HFFc6 (cell line): ENCODE measurements around the gene ERAS. TPM values are rescaled to one million over a fixed set of nuclear protein-coding genes. Genes with fewer than 3 reads are reported as not detected.

Experiments used
- DNase-seq: peaks from one replicate; pipeline ENCODE4 v3.0.0-alpha.2; 2018
- H3K27ac Mint-ChIP-seq: 2 replicates; pipeline ENCODE4 v1.8.0; 2020; ENCODE audit warnings: mild to moderate bottlenecking, mixed read lengths
- H3K27me3 Mint-ChIP-seq: 2 replicates; pipeline ENCODE4 v1.8.0; 2021; ENCODE audit warnings: mild to moderate bottlenecking, moderate library complexity, mixed read lengths; ENCODE audit not compliant: insufficient read depth
- H3K36me3 Mint-ChIP-seq: 2 replicates; pipeline ENCODE4 v1.8.0; 2021; ENCODE audit warnings: low read depth, mixed read lengths
- H3K4me1 Mint-ChIP-seq: 2 replicates; pipeline ENCODE4 v1.8.0; 2020; ENCODE audit warnings: low read depth, mixed read lengths
- H3K4me3 Mint-ChIP-seq: 2 replicates; pipeline ENCODE4 v1.8.0; 2020; ENCODE audit warnings: mild to moderate bottlenecking, moderate library complexity, mixed read lengths
- H3K9me3 Mint-ChIP-seq: 2 replicates; pipeline ENCODE4 v1.8.0; 2020; ENCODE audit warnings: mild to moderate bottlenecking, mixed read lengths
- total RNA-seq, 6 experiments: library from RNA; stranded (reverse); fragmentation: NEBNext Ultra II Directional; extraction: Animal tissue kit (Norgen Biotek cat#: 25700); gene quantifications; 2 replicates in 1 of 6; 3 replicates in 5 of 6; pipeline ENCODE4 v1.2.3, GENCODE V29; 2021
- TF ChIP-seq, protein P1 (sequence below): fragments of 200-600 bp; sonication (generic); IDR thresholded peaks from 2 replicates; pipeline ENCODE4 v1.5.0; 2021; ENCODE audit warnings: antibody characterized with exemption, mild to moderate bottlenecking

ERAS gene
- total RNA-seq, 6 experiments from 2014 or later = not detected

DNA sequence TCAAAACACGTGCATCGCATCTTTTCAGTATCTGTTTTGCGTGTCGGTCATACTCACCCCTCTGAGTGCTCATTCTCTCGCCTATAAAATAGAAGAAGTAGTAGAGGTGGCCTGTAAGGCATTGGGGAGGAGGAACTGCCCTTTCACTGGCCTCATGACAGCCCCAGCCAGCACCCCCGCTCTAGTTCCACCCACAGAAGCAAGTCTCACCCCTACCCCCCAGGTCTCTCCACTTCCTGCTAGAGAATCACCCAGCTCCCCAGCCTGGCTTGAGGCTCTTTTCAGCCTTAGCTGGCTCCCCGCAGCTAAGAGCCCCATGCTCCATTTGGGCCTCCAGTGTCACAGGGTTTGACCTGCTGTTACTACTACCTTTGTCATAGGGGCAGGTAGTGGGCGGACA lies 12.7 kb upstream of the ERAS start:
- no peak overlapping the region for H3K4me3 Mint-ChIP-seq
- TF ChIP-seq, protein P1, sequence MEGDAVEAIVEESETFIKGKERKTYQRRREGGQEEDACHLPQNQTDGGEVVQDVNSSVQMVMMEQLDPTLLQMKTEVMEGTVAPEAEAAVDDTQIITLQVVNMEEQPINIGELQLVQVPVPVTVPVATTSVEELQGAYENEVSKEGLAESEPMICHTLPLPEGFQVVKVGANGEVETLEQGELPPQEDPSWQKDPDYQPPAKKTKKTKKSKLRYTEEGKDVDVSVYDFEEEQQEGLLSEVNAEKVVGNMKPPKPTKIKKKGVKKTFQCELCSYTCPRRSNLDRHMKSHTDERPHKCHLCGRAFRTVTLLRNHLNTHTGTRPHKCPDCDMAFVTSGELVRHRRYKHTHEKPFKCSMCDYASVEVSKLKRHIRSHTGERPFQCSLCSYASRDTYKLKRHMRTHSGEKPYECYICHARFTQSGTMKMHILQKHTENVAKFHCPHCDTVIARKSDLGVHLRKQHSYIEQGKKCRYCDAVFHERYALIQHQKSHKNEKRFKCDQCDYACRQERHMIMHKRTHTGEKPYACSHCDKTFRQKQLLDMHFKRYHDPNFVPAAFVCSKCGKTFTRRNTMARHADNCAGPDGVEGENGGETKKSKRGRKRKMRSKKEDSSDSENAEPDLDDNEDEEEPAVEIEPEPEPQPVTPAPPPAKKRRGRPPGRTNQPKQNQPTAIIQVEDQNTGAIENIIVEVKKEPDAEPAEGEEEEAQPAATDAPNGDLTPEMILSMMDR = no peak
- H3K4me1 Mint-ChIP-seq = no peaks in the 10 kb centered on the region
- DNase-seq = no peak
- H3K9me3 Mint-ChIP-seq = no peaks in the 10 kb centered on the region
- no peaks in the 10 kb centered on the region for H3K36me3 Mint-ChIP-seq
- H3K27ac Mint-ChIP-seq = no peak overlapping the region
- no peaks in the 10 kb centered on the region for H3K27me3 Mint-ChIP-seq

DNA sequence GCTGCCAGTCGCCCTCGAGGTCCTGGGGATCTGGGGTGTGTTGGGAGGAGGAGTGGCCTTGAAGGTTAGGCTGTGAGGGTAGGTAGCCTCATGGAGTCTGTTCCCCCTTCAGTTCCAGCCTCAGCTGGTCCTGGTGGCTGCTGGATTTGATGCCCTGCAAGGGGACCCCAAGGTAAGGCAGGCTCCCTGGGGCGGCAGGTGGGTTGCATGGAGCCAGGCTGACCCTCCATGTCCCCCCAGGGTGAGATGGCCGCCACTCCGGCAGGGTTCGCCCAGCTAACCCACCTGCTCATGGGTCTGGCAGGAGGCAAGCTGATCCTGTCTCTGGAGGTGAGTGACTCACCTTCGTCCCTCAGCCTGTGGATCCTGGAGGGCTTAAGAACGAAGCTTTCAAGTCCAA lies 11.6 kb upstream of the ERAS start:
- no peak overlapping the region for H3K4me3 Mint-ChIP-seq
- H3K4me1 Mint-ChIP-seq = no peaks in the 10 kb centered on the region
- no peak for DNase-seq
- no peaks in the 10 kb centered on the region for H3K9me3 Mint-ChIP-seq
- H3K36me3 Mint-ChIP-seq = peaks cover 2% of the 10 kb centered on the region; the same call in 1 of the 2 replicates
- TF ChIP-seq, protein P1 = no peak
- no peak overlapping the region for H3K27ac Mint-ChIP-seq
- no peaks in the 10 kb centered on the region for H3K27me3 Mint-ChIP-seq

DNA sequence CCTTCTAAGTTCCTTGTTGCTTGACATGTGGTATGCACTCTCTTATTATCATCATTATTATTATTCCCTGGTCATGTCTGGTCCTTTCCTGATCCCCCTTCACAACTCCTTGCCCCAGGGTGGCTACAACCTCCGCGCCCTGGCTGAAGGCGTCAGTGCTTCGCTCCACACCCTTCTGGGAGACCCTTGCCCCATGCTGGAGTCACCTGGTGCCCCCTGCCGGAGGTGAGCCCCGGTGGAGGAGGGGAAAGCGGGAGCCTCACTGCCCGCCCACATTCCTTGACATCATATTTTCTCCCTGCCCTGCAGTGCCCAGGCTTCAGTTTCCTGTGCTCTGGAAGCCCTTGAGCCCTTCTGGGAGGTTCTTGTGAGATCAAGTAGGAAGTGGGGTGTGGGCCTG lies 11.0 kb upstream of the ERAS start:
- H3K27me3 Mint-ChIP-seq = no peaks in the 10 kb centered on the region

DNA sequence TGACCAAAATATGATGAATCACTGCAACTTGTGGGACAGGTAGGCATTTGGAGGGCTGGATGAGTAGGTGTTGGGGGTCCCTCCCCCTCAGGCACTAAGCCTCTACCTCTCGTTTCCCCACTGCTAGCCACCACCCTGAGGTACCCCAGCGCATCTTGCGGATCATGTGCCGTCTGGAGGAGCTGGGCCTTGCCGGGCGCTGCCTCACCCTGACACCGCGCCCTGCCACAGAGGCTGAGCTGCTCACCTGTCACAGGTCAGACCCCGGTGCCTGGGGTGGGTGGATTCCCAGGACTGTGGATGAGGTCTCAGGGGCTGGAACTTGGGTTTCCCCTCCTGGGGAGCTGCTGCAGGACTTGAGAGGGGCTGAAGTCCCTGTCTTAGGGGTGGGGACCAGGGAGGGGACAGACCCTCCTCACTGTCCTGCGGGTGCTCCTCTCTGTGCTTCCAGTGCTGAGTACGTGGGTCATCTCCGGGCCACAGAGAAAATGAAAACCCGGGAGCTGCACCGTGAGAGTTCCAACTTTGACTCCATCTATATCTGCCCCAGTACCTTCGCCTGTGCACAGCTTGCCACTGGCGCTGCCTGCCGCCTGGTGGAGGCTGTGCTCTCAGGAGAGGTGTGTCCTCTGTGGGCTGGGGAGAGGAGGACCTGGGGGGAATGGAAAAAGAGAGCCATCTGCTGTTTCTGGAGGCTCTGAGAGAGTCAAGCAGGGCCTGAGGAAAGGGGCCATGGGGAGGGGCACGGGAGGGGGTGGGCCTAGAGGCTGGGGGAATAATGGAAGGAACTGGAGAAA lies 10.1 kb upstream of the ERAS start:
- H3K4me1 Mint-ChIP-seq = no peaks in the 10 kb centered on the region
- no peak overlapping the region for H3K4me3 Mint-ChIP-seq
- TF ChIP-seq, protein P1 = no peak
- DNase-seq = no peak
- H3K27me3 Mint-ChIP-seq = no peaks in the 10 kb centered on the region
- no peaks in the 10 kb centered on the region for H3K9me3 Mint-ChIP-seq
- H3K27ac Mint-ChIP-seq = no peak overlapping the region
- peaks cover 5% of the 10 kb centered on the region; the same call in 1 of the 2 replicates for H3K36me3 Mint-ChIP-seq

More for the DNA sequence above, 11.0 kb upstream of the ERAS start:
- no peak for DNase-seq
- Mint-ChIP-seq H3K36me3 (peaks cover 5% of the 10 kb centered on the region; the same call in 1 of the 2 replicates), H3K4me3 (no peak overlapping the region), H3K4me1 (no peaks in the 10 kb centered on the region), H3K9me3 (no peaks in the 10 kb centered on the region), H3K27ac (no peak overlapping the region)
- TF ChIP-seq, protein P1 = no peak

DNA sequence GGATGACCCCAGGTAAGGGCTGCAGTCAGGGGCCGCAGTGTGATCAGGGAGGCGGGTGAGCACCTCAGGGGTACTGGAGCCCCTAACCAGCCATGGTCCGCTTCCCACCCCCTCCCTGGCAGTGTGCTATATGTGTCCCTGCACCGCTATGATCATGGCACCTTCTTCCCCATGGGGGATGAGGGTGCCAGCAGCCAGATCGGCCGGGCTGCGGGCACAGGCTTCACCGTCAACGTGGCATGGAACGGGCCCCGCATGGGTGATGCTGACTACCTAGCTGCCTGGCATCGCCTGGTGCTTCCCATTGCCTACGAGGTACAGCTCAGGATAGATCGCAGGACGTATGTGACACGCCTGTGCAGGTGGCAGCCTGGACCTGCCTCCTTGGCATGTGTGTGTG lies 8.2 kb upstream of the ERAS start:
- TF ChIP-seq, protein P1 = no peak
- Mint-ChIP-seq H3K27me3 (no peaks in the 10 kb centered on the region), H3K36me3 (peaks cover 5% of the 10 kb centered on the region; the same call in 1 of the 2 replicates), H3K4me3 (no peak overlapping the region), H3K9me3 (no peaks in the 10 kb centered on the region), H3K4me1 (no peaks in the 10 kb centered on the region), H3K27ac (no peak overlapping the region)
- no peak for DNase-seq
